BJ (cell line): ENCODE results near the gene NDUFAF7. TPM values are rescaled to one million over a fixed set of nuclear protein-coding genes. Genes with fewer than 3 reads are reported as not detected.
"Not testable (repeated sequence)": the region's sequence is repeated elsewhere in the genome, so short reads cannot be mapped to it uniquely, and the experiment has no call there.

Experiments
- CTCF ChIA-PET: fragments of 350-600 bp; formaldehyde crosslinking; extraction: SDS; loops from one replicate; lab custom pipeline; 2021; ENCODE audit warnings: antibody characterized with exemption, inconsistent platforms; lab: Yijun Ruan, JAX
- POLR2A ChIA-PET: fragments of 300-600 bp; sonication (Branson Sonifier 250); formaldehyde crosslinking; extraction: SDS; loops from one replicate; lab custom pipeline; 2021; ENCODE audit warnings: antibody characterized with exemption; lab: Charles Lee
- DNase-seq: peaks from one replicate; pipeline ENCODE4 v3.0.0-alpha.2; 2011; ENCODE audit warnings: low read depth
- H3K27me3 ChIP-seq: 2 replicates; pipeline ENCODE4 v1.6.0; 2011; ENCODE audit warnings: low read length; ENCODE audit not compliant: control insufficient read depth, insufficient read depth
- H3K36me3 ChIP-seq: 2 replicates; pipeline ENCODE4 v1.5.1; 2011; ENCODE audit warnings: low read length; ENCODE audit not compliant: control insufficient read depth, insufficient read depth
- H3K4me3 ChIP-seq: 2 replicates; pipeline ENCODE4 v1.5.1; 2011; ENCODE audit warnings: low read depth, mild to moderate bottlenecking, control low read depth, low read length
- CTCF ChIP-seq: IDR thresholded peaks from 2 replicates; pipeline ENCODE4 v1.5.1; 2011; ENCODE audit warnings: low read depth, mild to moderate bottlenecking, control low read depth, inconsistent platforms, low read length, moderate library complexity; ENCODE audit not compliant: insufficient read depth
- polyA plus RNA-seq: library from polyadenylated mRNA; depleted of rRNA; stranded (reverse); fragments of >200 nt; gene quantifications from 2 replicates; pipeline ENCODE4 v1.2.3, GENCODE V29; 2011

NDUFAF7 gene
- polyA plus RNA-seq, 1 experiment, result 9.5 TPM

GRCh38 chr2:37196320-37197195 is 34.9 kb upstream of the NDUFAF7 start, which contains the start of gene CEBPZOS:
TSS of gene CEBPZOS (plus strand) at chr2:37196496. CDS start at chr2:37199705, 3,209 bp downstream.
- ChIA-PET CTCF (interaction anchor here (0.9 to 1.0 kb wide), 2 partner anchors 16 to 28 kb away, joined by 3 to 4 read pairs; no protein-coding TSS in a partner anchor), POLR2A (no interaction called here)
- peak; percentile 26 for DNase-seq
- no peaks in the 10 kb centered on the region for H3K27me3 ChIP-seq
- TF ChIP-seq CTCF, result no peak
- H3K36me3 ChIP-seq, result no peaks in the 10 kb centered on the region
- H3K4me3 ChIP-seq, result peak within 1 kb of the TSS; percentile 55

- Histone ChIP-seq H3K27me3 (no peaks in the 10 kb centered on the region), H3K4me3 (no peak overlapping the region), H3K36me3 (peaks cover 2% of the 10 kb centered on the region)
- POLR2A ChIA-PET, result no interaction called here
- CTCF ChIA-PET, result interaction anchor here (0.6 to 1.0 kb wide), 2 partner anchors 31 to 145 kb away, joined by 3 read pairs; no protein-coding TSS in a partner anchor
- DNase-seq, result no peak
- no peak for TF ChIP-seq CTCF
Measured at GRCh38 chr2:37198681-37199065, 32.8 kb upstream of the NDUFAF7 start.

GRCh38 chr2:37201208-37201607 is 30.2 kb upstream of the NDUFAF7 start:
- POLR2A ChIA-PET, result no interaction called here
- TF ChIP-seq CTCF, result no peak
- H3K36me3 ChIP-seq, result peaks cover 10% of the 10 kb centered on the region
- no peaks in the 10 kb centered on the region for H3K27me3 ChIP-seq
- H3K4me3 ChIP-seq, result no peak overlapping the region
- DNase-seq, result no peak
- CTCF ChIA-PET, result no interaction called here

GRCh38 chr2:37201766-37202165 is 29.7 kb upstream of the NDUFAF7 start:
- Histone ChIP-seq H3K4me3 (no peak overlapping the region), H3K36me3 (peaks cover 11% of the 10 kb centered on the region), H3K27me3 (no peaks in the 10 kb centered on the region)
- no peak for TF ChIP-seq CTCF
- ChIA-PET POLR2A (no interaction called here), CTCF (no interaction called here)
- DNase-seq, result no peak

GRCh38 chr2:37203708-37204107 is 27.8 kb upstream of the NDUFAF7 start:
- no peak for DNase-seq
- Histone ChIP-seq H3K27me3 (no peaks in the 10 kb centered on the region), H3K36me3 (peaks cover 11% of the 10 kb centered on the region), H3K4me3 (no peak overlapping the region)
- ChIA-PET CTCF (interaction anchor here (0.7 to 1.3 kb wide), 3 partner anchors 9 to 104 kb away, joined by 3 read pairs; no protein-coding TSS in a partner anchor), POLR2A (no interaction called here)
- TF ChIP-seq CTCF, result no peak

GRCh38 chr2:37205071-37205661 is 26.3 kb upstream of the NDUFAF7 start:
- DNase-seq, H3K27me3 ChIP-seq, POLR2A ChIA-PET, H3K4me3 ChIP-seq: not testable (repeated sequence)
- H3K36me3 ChIP-seq, result peaks cover 11% of the 10 kb centered on the region
- CTCF ChIA-PET, result interaction anchor here (0.5 kb wide), 1 partner anchor 672 kb away, joined by 4 read pairs; no protein-coding TSS in a partner anchor
